Activated effector memory CD4-positive, alpha-beta T cell treated with Interleukin-2 at 50 U/mL for 16 hours (primary cell): ENCODE data around the gene KAZALD1.

Experiments
- DNase-seq: peaks from one replicate; pipeline ENCODE4 v3.0.0-alpha.2; 2020

The KAZALD1 gene

GRCh38 chr10:101061624-101062231 lies at the start of gene KAZALD1:
TSS of gene KAZALD1 (plus strand) at chr10:101061989. CDS start at chr10:101062593, 604 bp downstream.
- DNase-seq = no peak

- DNase-seq = peak; percentile 59
These were observed 49.0 kb upstream of the KAZALD1 start for GRCh38 chr10:101012525-101013364.

GRCh38 chr10:101013365-101013825 lies 48.4 kb upstream of the KAZALD1 start:
- no peak for DNase-seq

GRCh38 chr10:101014230-101014884 lies 47.4 kb upstream of the KAZALD1 start:
- DNase-seq = peak; percentile 59

GRCh38 chr10:101014966-101015581 lies 46.7 kb upstream of the KAZALD1 start:
- DNase-seq = no peak

- DNase-seq = no peak
These were observed 46.2 kb upstream of the KAZALD1 start for GRCh38 chr10:101015582-101015973.

GRCh38 chr10:101016814-101017213 lies 45.0 kb upstream of the KAZALD1 start:
- no peak for DNase-seq

- DNase-seq = no peak
These were observed 43.6 kb upstream of the KAZALD1 start for GRCh38 chr10:101018118-101018599.

GRCh38 chr10:101018600-101019439 lies 43.0 kb upstream of the KAZALD1 start:
- peak; percentile 60 for DNase-seq

GRCh38 chr10:101019440-101019703 lies 42.4 kb upstream of the KAZALD1 start:
- no peak for DNase-seq

GRCh38 chr10:101020427-101021075 lies 41.2 kb upstream of the KAZALD1 start:
- no peak for DNase-seq

GRCh38 chr10:101021239-101021638 lies 40.5 kb upstream of the KAZALD1 start:
- DNase-seq = no peak

GRCh38 chr10:101021692-101022251 lies 40.0 kb upstream of the KAZALD1 start:
- no peak for DNase-seq

GRCh38 chr10:101022967-101023705 lies 38.7 kb upstream of the KAZALD1 start:
- no peak for DNase-seq

GRCh38 chr10:101027106-101027720 lies 34.6 kb upstream of the KAZALD1 start:
- no peak for DNase-seq

- no peak for DNase-seq
These were observed 33.1 kb upstream of the KAZALD1 start for GRCh38 chr10:101028446-101029337.

GRCh38 chr10:101029520-101030295 lies 32.1 kb upstream of the KAZALD1 start:
- no peak for DNase-seq

GRCh38 chr10:101030496-101031127 lies 31.2 kb upstream of the KAZALD1 start:
- DNase-seq = no peak
